ENCODE data around the gene TTC39A.

TTC39A gene

GRCh38 chr1:51299981-51300670, 30.2 kb downstream of the TTC39A start:
- Mint-ChIP-seq H3K9me3 (ENCODE audit: low read depth) (no peaks in the 10 kb centered on the region), H3K4me3 (no peak overlapping the region), H3K27ac (no peak overlapping the region), H3K27me3 (no peaks in the 10 kb centered on the region), H3K4me1 (ENCODE audit: low read depth) (peaks cover 12% of the 10 kb centered on the region), H3K36me3 (no peaks in the 10 kb centered on the region)

GRCh38 chr1:51299185-51299885, 31.0 kb downstream of the TTC39A start:
- H3K4me1 Mint-ChIP-seq (ENCODE audit: low read depth) = peaks cover 12% of the 10 kb centered on the region

GRCh38 chr1:51298322-51298705, 32.0 kb downstream of the TTC39A start:
- no peak overlapping the region for H3K27ac Mint-ChIP-seq
- no peaks in the 10 kb centered on the region for H3K9me3 Mint-ChIP-seq (ENCODE audit: low read depth)
- peaks cover 10% of the 10 kb centered on the region for H3K4me1 Mint-ChIP-seq (ENCODE audit: low read depth)
- no peaks in the 10 kb centered on the region for H3K27me3 Mint-ChIP-seq
- H3K36me3 Mint-ChIP-seq = no peaks in the 10 kb centered on the region
- peak overlapping the region; percentile 81 for H3K4me3 Mint-ChIP-seq

More at GRCh38 chr1:51299185-51299885, 31.0 kb downstream of the TTC39A start:
- no peak overlapping the region for H3K4me3 Mint-ChIP-seq
- H3K9me3 Mint-ChIP-seq (ENCODE audit: low read depth) = no peaks in the 10 kb centered on the region
- H3K27ac Mint-ChIP-seq = no peak overlapping the region
- no peaks in the 10 kb centered on the region for H3K36me3 Mint-ChIP-seq
- no peaks in the 10 kb centered on the region for H3K27me3 Mint-ChIP-seq

- H3K4me3 Mint-ChIP-seq = peak overlapping the region; percentile 81
- H3K9me3 Mint-ChIP-seq (ENCODE audit: low read depth) = no peaks in the 10 kb centered on the region
- no peaks in the 10 kb centered on the region for H3K27me3 Mint-ChIP-seq
- peak overlapping the region; percentile 54 for H3K27ac Mint-ChIP-seq
- H3K4me1 Mint-ChIP-seq (ENCODE audit: low read depth) = peaks cover 10% of the 10 kb centered on the region
- no peaks in the 10 kb centered on the region for H3K36me3 Mint-ChIP-seq
These were observed 32.7 kb downstream of the TTC39A start for GRCh38 chr1:51297401-51298321.

- H3K9me3 Mint-ChIP-seq (ENCODE audit: low read depth) = no peaks in the 10 kb centered on the region
- H3K27ac Mint-ChIP-seq = no peak overlapping the region
- no peaks in the 10 kb centered on the region for H3K36me3 Mint-ChIP-seq
- H3K27me3 Mint-ChIP-seq = no peaks in the 10 kb centered on the region
- H3K4me1 Mint-ChIP-seq (ENCODE audit: low read depth) = peaks cover 10% of the 10 kb centered on the region
- H3K4me3 Mint-ChIP-seq = peak overlapping the region; percentile 81
These were observed 33.7 kb downstream of the TTC39A start for GRCh38 chr1:51296383-51297357.

- H3K4me1 Mint-ChIP-seq (ENCODE audit: low read depth) = peaks cover 10% of the 10 kb centered on the region
- H3K9me3 Mint-ChIP-seq (ENCODE audit: low read depth) = no peaks in the 10 kb centered on the region
These were observed 34.4 kb downstream of the TTC39A start for GRCh38 chr1:51295926-51296325.

GRCh38 chr1:51294566-51295184, 35.7 kb downstream of the TTC39A start:
- Mint-ChIP-seq H3K27me3 (no peaks in the 10 kb centered on the region), H3K4me3 (no peak overlapping the region), H3K27ac (no peak overlapping the region), H3K36me3 (no peaks in the 10 kb centered on the region), H3K9me3 (ENCODE audit: low read depth) (no peaks in the 10 kb centered on the region), H3K4me1 (ENCODE audit: low read depth) (peaks cover 10% of the 10 kb centered on the region)

More at GRCh38 chr1:51295926-51296325, 34.4 kb downstream of the TTC39A start:
- H3K36me3 Mint-ChIP-seq = no peaks in the 10 kb centered on the region
- no peak overlapping the region for H3K27ac Mint-ChIP-seq
- peak overlapping the region; percentile 5 for H3K4me3 Mint-ChIP-seq
- H3K27me3 Mint-ChIP-seq = no peaks in the 10 kb centered on the region

- Mint-ChIP-seq H3K4me1 (ENCODE audit: low read depth) (peaks cover 10% of the 10 kb centered on the region), H3K9me3 (ENCODE audit: low read depth) (no peaks in the 10 kb centered on the region), H3K27ac (no peak overlapping the region), H3K36me3 (no peaks in the 10 kb centered on the region), H3K4me3 (no peak overlapping the region), H3K27me3 (no peaks in the 10 kb centered on the region)
These were observed 36.4 kb downstream of the TTC39A start for GRCh38 chr1:51293898-51294515.

GRCh38 chr1:51290489-51290847, 39.9 kb downstream of the TTC39A start:
- H3K9me3 Mint-ChIP-seq (ENCODE audit: low read depth) = no peaks in the 10 kb centered on the region
- no peak overlapping the region for H3K4me3 Mint-ChIP-seq

GRCh38 chr1:51289676-51290488, 40.5 kb downstream of the TTC39A start:
- Mint-ChIP-seq H3K9me3 (ENCODE audit: low read depth) (no peaks in the 10 kb centered on the region), H3K27me3 (no peaks in the 10 kb centered on the region), H3K4me1 (ENCODE audit: low read depth) (no peaks in the 10 kb centered on the region), H3K36me3 (no peaks in the 10 kb centered on the region), H3K27ac (no peak overlapping the region), H3K4me3 (no peak overlapping the region)

More at GRCh38 chr1:51290489-51290847, 39.9 kb downstream of the TTC39A start:
- no peaks in the 10 kb centered on the region for H3K4me1 Mint-ChIP-seq (ENCODE audit: low read depth)
- no peak overlapping the region for H3K27ac Mint-ChIP-seq
- no peaks in the 10 kb centered on the region for H3K27me3 Mint-ChIP-seq
- no peaks in the 10 kb centered on the region for H3K36me3 Mint-ChIP-seq

GRCh38 chr1:51288578-51288977, 41.8 kb downstream of the TTC39A start:
- Mint-ChIP-seq H3K4me1 (ENCODE audit: low read depth) (no peaks in the 10 kb centered on the region), H3K9me3 (ENCODE audit: low read depth) (no peaks in the 10 kb centered on the region), H3K36me3 (no peaks in the 10 kb centered on the region), H3K27me3 (no peaks in the 10 kb centered on the region), H3K4me3 (no peak overlapping the region), H3K27ac (no peak overlapping the region)

- Mint-ChIP-seq H3K4me3 (no peak overlapping the region), H3K27ac (no peak overlapping the region), H3K9me3 (ENCODE audit: low read depth) (no peaks in the 10 kb centered on the region), H3K4me1 (ENCODE audit: low read depth) (no peaks in the 10 kb centered on the region), H3K27me3 (no peaks in the 10 kb centered on the region), H3K36me3 (no peaks in the 10 kb centered on the region)
These were observed 42.4 kb downstream of the TTC39A start for GRCh38 chr1:51287966-51288365.

GRCh38 chr1:51285055-51285454, 45.3 kb downstream of the TTC39A start:
- Mint-ChIP-seq H3K4me3 (no peak overlapping the region), H3K36me3 (no peaks in the 10 kb centered on the region), H3K27ac (no peak overlapping the region), H3K9me3 (ENCODE audit: low read depth) (no peaks in the 10 kb centered on the region), H3K27me3 (no peaks in the 10 kb centered on the region), H3K4me1 (ENCODE audit: low read depth) (no peaks in the 10 kb centered on the region)
